Esophagus muscularis mucosa (tissue), 3 donors: Measurements from ENCODE around the gene AMT.

Experiments used
- CTCF ChIP-seq, 3 experiments: fragments of 200-600 bp in 2 of 3; fragments of 450-650 bp in 1 of 3; sonication (generic) in 2 of 3; IDR thresholded peaks; one replicate each; pipeline ENCODE4 v1.5.1; 2017 to 2019; ENCODE audit warnings: antibody characterized with exemption in 3 of 3, mild to moderate bottlenecking in 2 of 3, moderate library complexity in 1 of 3
- POLR2A ChIP-seq: fragments of 450-650 bp; IDR thresholded peaks from one replicate; pipeline ENCODE4 v1.6.1; 2017; ENCODE audit warnings: antibody characterized with exemption, moderate library complexity, mild to moderate bottlenecking, low read depth

GRCh38 chr3:49406571-49407565 is 15.4 kb downstream of the AMT start:
- TF ChIP-seq CTCF (IDR thresholded peaks at IDR 0.05) = no peak
- TF ChIP-seq POLR2A = no peak
